Right atrium auricular region (tissue), 2 donors: ENCODE results near the gene ILDR1. TPM values are rescaled to one million over a fixed set of nuclear protein-coding genes. Genes with fewer than 3 reads are reported as not detected.

ENCODE experiments used
- DNase-seq: peaks from one replicate; pipeline ENCODE4 v3.0.0-alpha.2; 2019; ENCODE audit warnings: low spot score
- H3K27ac ChIP-seq, 2 donors: fragments of 200-600 bp; sonication (generic); 1 replicate in 1 of 2; 2 replicates in 1 of 2; pipeline ENCODE4 v1.5.1; 2016 to 2019
- H3K27me3 ChIP-seq, 2 donors: fragments of 200-600 bp; sonication (generic); one replicate each; pipeline versions ENCODE4 v1.5.1 to v1.6.0; 2017 to 2019
- H3K36me3 ChIP-seq: fragments of 200-600 bp; sonication (generic); one replicate; pipeline ENCODE4 v1.5.1; 2016
- H3K4me1 ChIP-seq, 2 donors: fragments of 200-600 bp; sonication (generic); one replicate each; pipeline versions ENCODE4 v1.5.1 to v1.6.0; 2017 to 2019
- H3K4me3 ChIP-seq, 2 donors: fragments of 200-600 bp; sonication (generic); 1 replicate in 1 of 2; 2 replicates in 1 of 2; pipeline ENCODE4 v1.5.1; 2017 to 2019; ENCODE audit warnings: mild to moderate bottlenecking in 1 of 2, moderate library complexity in 1 of 2
- H3K9me3 ChIP-seq, 2 donors: fragments of 200-600 bp; sonication (generic); one replicate each; pipeline ENCODE4 v1.5.1; 2019
- total RNA-seq, 2 donors: library from RNA; depleted of rRNA; stranded (reverse); fragments of >200 nt; gene quantifications; one replicate each; pipeline ENCODE4 v1.1.0, GENCODE V29; 2016
- TF ChIP-seq, protein P1 (sequence below), 2 donors: fragments of 200-600 bp; sonication (generic); IDR thresholded peaks; one replicate each; pipeline ENCODE4 v1.5.1; 2019; ENCODE audit warnings: antibody characterized with exemption in 2 of 2

Gene ILDR1
- total RNA-seq, 2 donors from 2014 or later, result not detected

DNA sequence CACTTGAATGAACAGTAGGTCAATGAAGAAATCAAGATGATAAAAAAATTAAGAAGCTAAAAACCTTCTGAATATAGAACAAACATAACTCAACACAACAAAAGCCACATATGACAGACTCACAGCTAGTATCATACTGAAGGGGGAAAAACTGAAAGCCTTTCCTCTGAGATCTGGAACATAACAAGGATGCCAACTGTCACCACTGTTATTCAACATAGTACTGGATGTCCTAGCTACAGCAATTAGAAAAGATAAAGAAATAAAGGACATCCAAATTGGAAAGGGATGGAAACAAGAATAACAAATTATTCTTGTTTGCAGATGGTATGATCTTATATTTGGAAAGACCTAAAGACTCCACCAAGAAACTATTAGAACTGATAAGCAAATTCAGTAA lies 60.8 kb downstream of the ILDR1 start:
- H3K4me3 ChIP-seq, result no peak overlapping the region
- H3K9me3 ChIP-seq, result peaks cover 0 to 3% of the 10 kb centered on the region in 2 donors
- H3K4me1 ChIP-seq, result no peaks in the 10 kb centered on the region
- DNase-seq, result no peak
- TF ChIP-seq, protein P1, sequence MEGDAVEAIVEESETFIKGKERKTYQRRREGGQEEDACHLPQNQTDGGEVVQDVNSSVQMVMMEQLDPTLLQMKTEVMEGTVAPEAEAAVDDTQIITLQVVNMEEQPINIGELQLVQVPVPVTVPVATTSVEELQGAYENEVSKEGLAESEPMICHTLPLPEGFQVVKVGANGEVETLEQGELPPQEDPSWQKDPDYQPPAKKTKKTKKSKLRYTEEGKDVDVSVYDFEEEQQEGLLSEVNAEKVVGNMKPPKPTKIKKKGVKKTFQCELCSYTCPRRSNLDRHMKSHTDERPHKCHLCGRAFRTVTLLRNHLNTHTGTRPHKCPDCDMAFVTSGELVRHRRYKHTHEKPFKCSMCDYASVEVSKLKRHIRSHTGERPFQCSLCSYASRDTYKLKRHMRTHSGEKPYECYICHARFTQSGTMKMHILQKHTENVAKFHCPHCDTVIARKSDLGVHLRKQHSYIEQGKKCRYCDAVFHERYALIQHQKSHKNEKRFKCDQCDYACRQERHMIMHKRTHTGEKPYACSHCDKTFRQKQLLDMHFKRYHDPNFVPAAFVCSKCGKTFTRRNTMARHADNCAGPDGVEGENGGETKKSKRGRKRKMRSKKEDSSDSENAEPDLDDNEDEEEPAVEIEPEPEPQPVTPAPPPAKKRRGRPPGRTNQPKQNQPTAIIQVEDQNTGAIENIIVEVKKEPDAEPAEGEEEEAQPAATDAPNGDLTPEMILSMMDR (IDR thresholded peaks at IDR 0.05), result no peak
- no peaks in the 10 kb centered on the region for H3K27me3 ChIP-seq
- H3K36me3 ChIP-seq, result no peaks in the 10 kb centered on the region
- H3K27ac ChIP-seq, result no peak overlapping the region

DNA sequence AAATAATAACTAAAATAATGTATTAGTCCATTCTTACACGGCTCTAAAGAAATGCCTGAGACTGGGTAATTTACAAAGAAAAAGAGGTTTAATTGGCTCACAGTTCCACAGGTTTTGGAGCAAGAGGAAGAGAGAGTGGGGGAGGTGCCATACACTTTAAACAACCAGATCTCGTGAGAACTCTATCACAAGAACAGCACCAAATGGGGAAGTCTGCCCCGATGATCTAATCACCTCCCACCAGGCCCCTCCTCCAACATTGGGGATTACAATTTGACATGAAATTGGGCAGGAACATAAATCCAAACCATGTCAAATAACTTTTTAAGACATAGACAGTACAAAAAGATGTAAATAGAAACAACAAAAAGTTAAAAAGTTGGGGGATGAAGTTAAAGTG lies 63.2 kb downstream of the ILDR1 start:
- no peaks in the 10 kb centered on the region for H3K9me3 ChIP-seq
- TF ChIP-seq, protein P1 (IDR thresholded peaks at IDR 0.05), result no peak
- no peak overlapping the region for H3K4me3 ChIP-seq
- H3K4me1 ChIP-seq, result no peaks in the 10 kb centered on the region
- no peak overlapping the region for H3K27ac ChIP-seq
- no peaks in the 10 kb centered on the region for H3K36me3 ChIP-seq
- no peak for DNase-seq
- H3K27me3 ChIP-seq, result no peaks in the 10 kb centered on the region

DNA sequence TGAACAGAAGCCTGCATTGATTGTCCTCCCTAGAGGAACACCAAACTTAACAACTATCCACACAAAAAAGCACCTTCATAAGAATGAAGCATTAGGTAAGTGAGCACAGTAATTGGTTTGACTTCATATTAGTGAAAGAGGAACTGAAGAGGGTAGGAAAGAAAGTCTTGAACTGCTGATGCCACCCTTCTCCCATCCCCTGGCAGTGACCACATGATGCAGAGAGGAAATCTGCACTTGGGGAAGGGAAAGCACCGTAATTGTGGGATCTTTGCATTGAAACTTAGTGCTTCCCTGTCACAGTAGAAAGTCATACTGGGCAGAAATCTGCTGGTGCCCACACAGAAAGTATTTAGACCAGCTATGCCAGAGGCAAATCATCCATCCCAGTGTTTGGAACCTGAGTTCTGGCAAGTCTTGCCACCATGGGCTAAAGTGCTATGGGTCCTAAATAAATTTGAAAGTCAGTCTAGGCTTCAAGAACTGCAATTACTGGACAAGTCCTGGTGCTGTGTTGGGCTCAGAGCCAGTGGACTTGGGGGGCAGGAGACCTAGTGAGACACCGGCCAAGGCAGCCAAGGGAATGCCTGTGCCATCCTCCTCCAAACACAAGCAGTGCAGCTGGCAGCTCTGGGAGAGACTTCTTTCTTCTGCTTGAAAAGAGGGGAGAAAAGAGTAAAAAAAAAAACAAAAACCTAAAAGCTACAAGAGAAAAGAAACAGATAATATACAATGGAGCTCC lies 64.2 kb downstream of the ILDR1 start:
- Histone ChIP-seq H3K27ac (no peak overlapping the region), H3K4me1 (no peaks in the 10 kb centered on the region), H3K4me3 (no peak overlapping the region), H3K36me3 (no peaks in the 10 kb centered on the region), H3K27me3 (no peaks in the 10 kb centered on the region), H3K9me3 (peaks cover 0 to 5% of the 10 kb centered on the region in 2 donors)
- TF ChIP-seq, protein P1 (IDR thresholded peaks at IDR 0.05), result no peak
- no peak for DNase-seq

DNA sequence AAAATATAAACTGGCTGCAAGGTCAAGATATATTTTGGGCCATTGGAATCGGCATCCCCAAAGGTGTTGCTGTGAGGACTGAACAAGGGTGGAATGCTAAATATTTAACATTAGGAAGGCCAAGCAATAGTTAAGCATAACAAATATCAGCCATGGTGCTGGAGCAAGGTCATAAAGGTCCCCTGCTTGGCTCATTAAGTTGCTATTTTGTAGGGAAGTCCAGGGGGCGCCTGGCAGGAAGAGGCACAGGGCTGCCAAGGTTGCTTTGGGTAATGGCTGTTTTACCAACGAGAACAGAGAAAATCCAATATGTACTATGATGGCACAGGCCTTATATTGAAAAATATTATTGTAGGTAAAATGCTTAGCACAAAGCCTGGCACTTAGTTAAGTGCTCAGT lies 65.7 kb downstream of the ILDR1 start:
- DNase-seq, result no peak
- TF ChIP-seq, protein P1 (IDR thresholded peaks at IDR 0.05), result no peak
- peaks cover 4 to 15% of the 10 kb centered on the region in 2 donors for H3K9me3 ChIP-seq
- no peaks in the 10 kb centered on the region for H3K27me3 ChIP-seq
- H3K27ac ChIP-seq, result no peak overlapping the region
- H3K4me1 ChIP-seq, result no peaks in the 10 kb centered on the region
- H3K4me3 ChIP-seq, result no peak overlapping the region
- H3K36me3 ChIP-seq, result no peaks in the 10 kb centered on the region

DNA sequence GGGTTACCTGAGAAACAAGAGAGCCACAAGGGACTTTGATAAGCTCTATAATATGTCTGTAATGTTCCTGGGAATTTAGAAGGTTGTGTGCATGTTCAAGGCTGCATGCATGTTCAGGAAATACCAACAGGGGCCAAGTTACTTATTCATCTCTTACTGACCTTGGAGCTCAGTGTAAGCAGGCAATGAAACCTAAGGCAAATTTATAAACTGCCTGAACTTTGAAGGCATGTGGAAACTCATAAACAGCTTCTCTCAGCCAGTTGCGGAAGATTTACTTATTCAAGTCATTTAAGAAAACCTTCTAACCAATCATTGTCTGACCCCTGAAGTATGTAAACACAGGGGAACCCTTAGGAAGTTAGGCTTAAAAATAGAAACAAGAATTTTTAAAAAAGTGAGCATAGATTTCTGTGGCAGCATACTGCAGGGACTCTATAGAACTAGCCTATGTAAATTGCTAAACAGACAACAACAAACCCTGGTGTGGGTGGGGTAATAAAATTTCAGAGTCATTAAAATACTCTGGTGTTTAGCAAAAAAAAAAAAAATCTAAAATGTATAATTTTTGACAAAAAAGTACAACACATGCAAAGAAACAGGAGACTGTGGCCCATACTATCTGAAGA lies 70.6 kb downstream of the ILDR1 start:
- Histone ChIP-seq H3K36me3 (no peaks in the 10 kb centered on the region), H3K27ac (no peak overlapping the region), H3K4me3 (no peak overlapping the region), H3K4me1 (no peaks in the 10 kb centered on the region), H3K9me3 (peaks cover 4 to 15% of the 10 kb centered on the region in 2 donors), H3K27me3 (no peaks in the 10 kb centered on the region)
- TF ChIP-seq, protein P1 (IDR thresholded peaks at IDR 0.05), result no peak
- no peak for DNase-seq
